H9 (cell line): ENCODE data around the gene PLCH1. TPM values are rescaled to one million over a fixed set of nuclear protein-coding genes. Genes with fewer than 3 reads are reported as not detected.

Source experiments
- DNase-seq: peaks from one replicate; pipeline ENCODE4 v3.0.0-alpha.2; 2017
- H2AFZ ChIP-seq: one replicate; pipeline ENCODE4 v1.6.1; 2013; ENCODE audit warnings: mild to moderate bottlenecking, low read length, control low read depth, moderate library complexity
- H2AK5ac ChIP-seq: 2 replicates; pipeline ENCODE4 v1.6.1; 2013; ENCODE audit warnings: low read length, control low read depth, mixed read lengths; ENCODE audit not compliant: insufficient read length
- H2BK120ac ChIP-seq: one replicate; pipeline ENCODE4 v1.6.1; 2013; ENCODE audit warnings: low read depth, mild to moderate bottlenecking, low read length, control low read depth, inconsistent platforms; ENCODE audit not compliant: poor library complexity, severe bottlenecking
- H2BK12ac ChIP-seq: 2 replicates; pipeline ENCODE4 v1.6.1; 2013; ENCODE audit warnings: low read length, control low read depth, mixed read lengths, low read depth; ENCODE audit not compliant: insufficient read length
- H2BK15ac ChIP-seq: 2 replicates; pipeline ENCODE4 v1.6.1; 2013; ENCODE audit warnings: low read depth, low read length, control low read depth
- H2BK20ac ChIP-seq: one replicate; pipeline ENCODE4 v1.6.1; 2013; ENCODE audit warnings: low read depth, mild to moderate bottlenecking, low read length, control low read depth, inconsistent platforms; ENCODE audit not compliant: poor library complexity, severe bottlenecking
- H2BK5ac ChIP-seq: 2 replicates; pipeline ENCODE4 v1.6.1; 2013; ENCODE audit warnings: low read length, control low read depth, mixed read lengths; ENCODE audit not compliant: insufficient read length
- H3K14ac ChIP-seq: 2 replicates; pipeline ENCODE4 v1.6.1; 2013; ENCODE audit warnings: low read length, control low read depth; ENCODE audit not compliant: insufficient read depth
- H3K18ac ChIP-seq: 2 replicates; pipeline ENCODE4 v1.6.1; 2013; ENCODE audit warnings: low read depth, mild to moderate bottlenecking, mixed read lengths, low read length, control low read depth; ENCODE audit not compliant: insufficient read length
- H3K23ac ChIP-seq: 2 replicates; pipeline ENCODE4 v1.6.1; 2013; ENCODE audit warnings: low read length, control low read depth, mixed read lengths, low read depth; ENCODE audit not compliant: insufficient read length
- H3K23me2 ChIP-seq: 2 replicates; pipeline ENCODE4 v1.6.1; 2013; ENCODE audit warnings: low read depth, mild to moderate bottlenecking, mixed read lengths, low read length, control low read depth; ENCODE audit not compliant: insufficient read length, poor library complexity, severe bottlenecking
- H3K27ac ChIP-seq: 2 replicates; pipeline ENCODE4 v1.5.1; 2013; ENCODE audit warnings: low read length, control low read depth, mixed read lengths, low read depth; ENCODE audit not compliant: insufficient read length
- H3K27me3 ChIP-seq: 2 replicates; pipeline ENCODE4 v1.6.1; 2013; ENCODE audit warnings: low read length, control low read depth, inconsistent platforms; ENCODE audit not compliant: insufficient read depth
- H3K4ac ChIP-seq: 2 replicates; pipeline ENCODE4 v1.6.1; 2013; ENCODE audit warnings: low read depth, mild to moderate bottlenecking, control low read depth, inconsistent platforms, low read length, moderate library complexity
- H3K4me1 ChIP-seq: 2 replicates; pipeline ENCODE4 v1.6.1; 2013; ENCODE audit warnings: low read length, control low read depth, inconsistent platforms; ENCODE audit not compliant: insufficient read depth
- H3K4me2 ChIP-seq: 2 replicates; pipeline ENCODE4 v1.6.1; 2013; ENCODE audit warnings: low read length, control low read depth, mixed read lengths; ENCODE audit not compliant: insufficient read length, insufficient read depth
- H3K56ac ChIP-seq: 2 replicates; pipeline ENCODE4 v1.6.1; 2013; ENCODE audit warnings: low read depth, mild to moderate bottlenecking, mixed read lengths, low read length, control low read depth; ENCODE audit not compliant: insufficient read length
- H3K79me1 ChIP-seq: 2 replicates; pipeline ENCODE4 v1.6.1; 2013; ENCODE audit warnings: low read depth, mild to moderate bottlenecking, moderate library complexity, low read length, control low read depth, inconsistent platforms; ENCODE audit not compliant: insufficient read depth, poor library complexity, severe bottlenecking
- H3K79me2 ChIP-seq: 2 replicates; pipeline ENCODE4 v1.6.1; 2013; ENCODE audit warnings: low read length, control low read depth, inconsistent platforms; ENCODE audit not compliant: insufficient read depth
- H3K9ac ChIP-seq: 2 replicates; pipeline ENCODE4 v1.6.1; 2013; ENCODE audit warnings: low read length, control low read depth, mixed read lengths; ENCODE audit not compliant: insufficient read length; ENCODE audit errors: extremely low read depth
- H3K9me3 ChIP-seq: one replicate; pipeline ENCODE4 v1.6.1; 2013; ENCODE audit warnings: low read depth, low read length, inconsistent platforms; ENCODE audit not compliant: control insufficient read depth
- H3T11ph ChIP-seq: one replicate; pipeline ENCODE4 v1.6.1; 2013; ENCODE audit warnings: mild to moderate bottlenecking, low read length, control low read depth, inconsistent platforms
- H4K20me1 ChIP-seq: one replicate; pipeline ENCODE4 v1.6.1; 2013; ENCODE audit not compliant: control insufficient read depth, insufficient read length, insufficient read depth
- H4K5ac ChIP-seq: 2 replicates; pipeline ENCODE4 v1.6.1; 2013; ENCODE audit warnings: low read depth, mild to moderate bottlenecking, mixed read lengths, low read length, control low read depth; ENCODE audit not compliant: insufficient read length
- H4K8ac ChIP-seq: replicated peaks from 2 replicates; pipeline ENCODE4 v1.6.1; 2013; ENCODE audit warnings: low read length, control low read depth, mixed read lengths, low read depth; ENCODE audit not compliant: insufficient read length
- H4K91ac ChIP-seq: 2 replicates; pipeline ENCODE4 v1.6.1; 2013; ENCODE audit warnings: low read depth, mild to moderate bottlenecking, moderate library complexity, mixed read lengths, low read length, control low read depth; ENCODE audit not compliant: insufficient read length
- H3K27ac Mint-ChIP-seq, 3 experiments: 2 replicates in 2 of 3; 3 replicates in 1 of 3; pipeline ENCODE4 v1.8.0; 2020 to 2021; ENCODE audit warnings: mixed read lengths in 3 of 3, mild to moderate bottlenecking in 1 of 3, moderate library complexity in 1 of 3
- H3K27me3 Mint-ChIP-seq: 2 replicates; pipeline ENCODE4 v1.8.0; 2021; ENCODE audit warnings: low read depth, mild to moderate bottlenecking, moderate library complexity, mixed read lengths
- H3K36me3 Mint-ChIP-seq, 3 experiments: 2 replicates in 2 of 3; 3 replicates in 1 of 3; pipeline ENCODE4 v1.8.0; 2020 to 2021; ENCODE audit warnings: low read depth in 3 of 3, mixed read lengths in 3 of 3; ENCODE audit not compliant: insufficient read depth in 1 of 3
- H3K4me1 Mint-ChIP-seq, 2 experiments: 2 replicates each; pipeline ENCODE4 v1.8.0; 2020; ENCODE audit warnings: mixed read lengths in 2 of 2
- H3K4me3 Mint-ChIP-seq, 2 experiments: 2 replicates in 1 of 2; 3 replicates in 1 of 2; pipeline ENCODE4 v1.8.0; 2020 to 2021; ENCODE audit warnings: mild to moderate bottlenecking in 2 of 2, mixed read lengths in 2 of 2, moderate library complexity in 1 of 2
- H3K9me3 Mint-ChIP-seq, 2 experiments: 2 replicates in 1 of 2; 3 replicates in 1 of 2; pipeline ENCODE4 v1.8.0; 2020; ENCODE audit warnings: mild to moderate bottlenecking in 2 of 2, mixed read lengths in 2 of 2, moderate library complexity in 1 of 2
- WGBS: extraction: QIAGEN DNeasy Blood & Tissue Kit; methylation state at CpG from one replicate; pipeline ENCODE4 v1.1.7; 2013; ENCODE audit warnings: missing lambda C conversion rate, low lambda C conversion rate, mixed read lengths; ENCODE audit not compliant: insufficient read length; ENCODE audit errors: extremely low coverage; 5-methylcytosine and 5-hydroxymethylcytosine counted together
- total RNA-seq: library from RNA; stranded (reverse); gene quantifications from 2 replicates; pipeline ENCODE4 v1.2.1, GENCODE V29; 2021
- TF ChIP-seq, protein P1 (sequence below): fragments of 200-600 bp; sonication (generic); conservative IDR thresholded peaks from 3 replicates; pipeline ENCODE4 v1.8.0; 2021; ENCODE audit warnings: antibody characterized with exemption, mild to moderate bottlenecking

PLCH1 gene
- total RNA-seq, 1 experiment from 2014 or later, result 19.0 TPM

DNA sequence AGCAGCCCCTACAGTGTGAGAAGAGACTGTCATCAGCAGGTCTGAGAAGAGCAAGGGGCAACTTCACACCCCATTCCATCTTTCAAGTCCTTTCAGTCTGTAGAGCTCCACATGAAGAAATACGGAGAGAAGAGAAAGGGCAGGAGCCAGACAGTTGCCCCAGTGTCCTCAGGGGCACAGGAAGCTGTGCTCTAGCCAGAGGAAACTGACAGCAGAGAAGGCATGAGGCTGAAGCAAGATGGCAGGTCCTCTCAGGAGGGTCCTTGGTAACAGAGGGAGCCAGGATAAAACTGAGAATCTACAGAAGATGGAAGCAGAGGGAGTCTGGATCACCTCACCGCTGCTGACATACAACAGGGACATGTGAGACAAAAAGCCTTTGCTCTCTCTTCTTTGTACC lies 47.3 kb downstream of the PLCH1 start:
- Histone ChIP-seq H4K91ac (no peak overlapping the region), H3K23me2 (no peaks in the 10 kb centered on the region), H3K18ac (no peak overlapping the region), H2AK5ac (no peak overlapping the region), H3K79me2 (peaks cover 2% of the 10 kb centered on the region; the same call in 1 of the 2 replicates), H2BK5ac (no peak overlapping the region), H2BK15ac (no peak overlapping the region), H2BK12ac (no peak overlapping the region), H3K4me1 (no peaks in the 10 kb centered on the region), H3K56ac (no peak overlapping the region), H3K23ac (no peak overlapping the region), H3K14ac (no peak overlapping the region), H3K4me2 (no peak overlapping the region), H3K9me3 (no peaks in the 10 kb centered on the region), H2BK120ac (no peak overlapping the region), H2AFZ (no peak overlapping the region), H3K27me3 (no peaks in the 10 kb centered on the region), H3K27ac (no peak overlapping the region), H3K79me1 (no peaks in the 10 kb centered on the region), H4K20me1 (no peaks in the 10 kb centered on the region), H4K8ac (no peak overlapping the region), H3K9ac (no peak overlapping the region), H2BK20ac (no peak overlapping the region), H4K5ac (no peak overlapping the region), H3K4ac (no peak overlapping the region), H3T11ph (no peak overlapping the region)
- WGBS, result no CpG with 5 or more reads among the region's 2 CpGs
- H3K36me3 Mint-ChIP-seq, result peaks cover 0 to 4% (median 0%) of the 10 kb centered on the region in 3 experiments; a peak in 4 of 7 replicates
- H3K27ac Mint-ChIP-seq, result no peak overlapping the region
- DNase-seq, result no peak
- peaks cover 7 to 10% of the 10 kb centered on the region in 2 experiments for H3K4me1 Mint-ChIP-seq
- H3K9me3 Mint-ChIP-seq, result no peaks in the 10 kb centered on the region
- TF ChIP-seq, protein P1, sequence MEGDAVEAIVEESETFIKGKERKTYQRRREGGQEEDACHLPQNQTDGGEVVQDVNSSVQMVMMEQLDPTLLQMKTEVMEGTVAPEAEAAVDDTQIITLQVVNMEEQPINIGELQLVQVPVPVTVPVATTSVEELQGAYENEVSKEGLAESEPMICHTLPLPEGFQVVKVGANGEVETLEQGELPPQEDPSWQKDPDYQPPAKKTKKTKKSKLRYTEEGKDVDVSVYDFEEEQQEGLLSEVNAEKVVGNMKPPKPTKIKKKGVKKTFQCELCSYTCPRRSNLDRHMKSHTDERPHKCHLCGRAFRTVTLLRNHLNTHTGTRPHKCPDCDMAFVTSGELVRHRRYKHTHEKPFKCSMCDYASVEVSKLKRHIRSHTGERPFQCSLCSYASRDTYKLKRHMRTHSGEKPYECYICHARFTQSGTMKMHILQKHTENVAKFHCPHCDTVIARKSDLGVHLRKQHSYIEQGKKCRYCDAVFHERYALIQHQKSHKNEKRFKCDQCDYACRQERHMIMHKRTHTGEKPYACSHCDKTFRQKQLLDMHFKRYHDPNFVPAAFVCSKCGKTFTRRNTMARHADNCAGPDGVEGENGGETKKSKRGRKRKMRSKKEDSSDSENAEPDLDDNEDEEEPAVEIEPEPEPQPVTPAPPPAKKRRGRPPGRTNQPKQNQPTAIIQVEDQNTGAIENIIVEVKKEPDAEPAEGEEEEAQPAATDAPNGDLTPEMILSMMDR, result no peak
- no peaks in the 10 kb centered on the region for H3K27me3 Mint-ChIP-seq
- no peak overlapping the region for H3K4me3 Mint-ChIP-seq
